ENCODE results near the gene SEMA6A.

Gene SEMA6A

GRCh38 chr5:116498503-116499048 is 76.0 kb downstream of the SEMA6A start:
- DNase-seq (ENCODE audit: low read depth in 1 of 2, low spot score in 1 of 2) = no peak

GRCh38 chr5:116497631-116498030 is 77.0 kb downstream of the SEMA6A start:
- DNase-seq (ENCODE audit: low read depth in 1 of 2, low spot score in 1 of 2) = no peak

- DNase-seq (ENCODE audit: low read depth in 1 of 2, low spot score in 1 of 2) = no peak
Observed at GRCh38 chr5:116495786-116496357, 78.8 kb downstream of the SEMA6A start.

GRCh38 chr5:116494784-116495450 is 79.7 kb downstream of the SEMA6A start:
- no peak for DNase-seq (ENCODE audit: low read depth in 1 of 2, low spot score in 1 of 2)

- no peak for DNase-seq (ENCODE audit: low read depth in 1 of 2, low spot score in 1 of 2)
Observed at GRCh38 chr5:116492776-116493175, 81.8 kb downstream of the SEMA6A start.

GRCh38 chr5:116492016-116492623 is 82.5 kb downstream of the SEMA6A start:
- no peak for DNase-seq (ENCODE audit: low read depth in 1 of 2, low spot score in 1 of 2)

- DNase-seq (ENCODE audit: low read depth in 1 of 2, low spot score in 1 of 2) = no peak
Observed at GRCh38 chr5:116488356-116489041, 86.1 kb downstream of the SEMA6A start.

GRCh38 chr5:116487045-116487444 is 87.6 kb downstream of the SEMA6A start:
- no peak for DNase-seq (ENCODE audit: low read depth in 1 of 2, low spot score in 1 of 2)

GRCh38 chr5:116486588-116486987 is 88.0 kb downstream of the SEMA6A start:
- DNase-seq (ENCODE audit: low read depth in 1 of 2, low spot score in 1 of 2) = no peak

GRCh38 chr5:116484645-116485044 is 90.0 kb downstream of the SEMA6A start:
- DNase-seq (ENCODE audit: low read depth in 1 of 2, low spot score in 1 of 2) = no peak

- DNase-seq (ENCODE audit: low read depth in 1 of 2, low spot score in 1 of 2) = no peak
Observed at GRCh38 chr5:116482394-116482793, 92.2 kb downstream of the SEMA6A start.

GRCh38 chr5:116480894-116481510 is 93.6 kb downstream of the SEMA6A start:
- no peak for DNase-seq (ENCODE audit: low read depth in 1 of 2, low spot score in 1 of 2)

GRCh38 chr5:116479776-116480675 is 94.6 kb downstream of the SEMA6A start:
- DNase-seq (ENCODE audit: low read depth in 1 of 2, low spot score in 1 of 2) = no peak

GRCh38 chr5:116478491-116478890 is 96.1 kb downstream of the SEMA6A start:
- no peak for DNase-seq (ENCODE audit: low read depth in 1 of 2, low spot score in 1 of 2)

- no peak for DNase-seq (ENCODE audit: low read depth in 1 of 2, low spot score in 1 of 2)
Observed at GRCh38 chr5:116476897-116477537, 97.6 kb downstream of the SEMA6A start.

GRCh38 chr5:116475338-116475737 is 99.3 kb downstream of the SEMA6A start:
- DNase-seq (ENCODE audit: low read depth in 1 of 2, low spot score in 1 of 2) = no peak

GRCh38 chr5:116473706-116474105 is 100.9 kb downstream of the SEMA6A start:
- DNase-seq (ENCODE audit: low read depth in 1 of 2, low spot score in 1 of 2) = no peak

GRCh38 chr5:116472274-116472673 is 102.3 kb downstream of the SEMA6A start:
- DNase-seq (ENCODE audit: low read depth in 1 of 2, low spot score in 1 of 2) = no peak

- DNase-seq (ENCODE audit: low read depth in 1 of 2, low spot score in 1 of 2) = no peak
Observed at GRCh38 chr5:116469631-116470030, 105.0 kb downstream of the SEMA6A start.

GRCh38 chr5:116468583-116468982 is 106.0 kb downstream of the SEMA6A start:
- DNase-seq (ENCODE audit: low read depth in 1 of 2, low spot score in 1 of 2) = no peak
